Measurements from ENCODE around the gene SETDB2. TPM values are rescaled to one million over a fixed set of nuclear protein-coding genes. Genes with fewer than 3 reads are reported as not detected.
A peak's percentile ranks its signal among the peaks of the same experiment; 100 is the strongest.

Gene SETDB2
- 2.5 to 5.6 TPM (median 3.4 TPM) in 3 replicates for polyA plus RNA-seq
- polyA plus RNA-seq (2011; ENCODE audit: low read depth) = 2.2 TPM
- 2.3 and 4.7 TPM in 2 replicates for polyA plus RNA-seq (2011; cell fraction: cytosol; rRNA removed)
- polyA plus RNA-seq (2011; cell fraction: nucleus; rRNA removed) = 4.7 and 6.7 TPM in 2 replicates
- 2.3 and 3.6 TPM in 2 replicates for polyA plus RNA-seq (2012; ENCODE audit: low replicate concordance)
- 0.66 to 4.9 TPM (median 1.3 TPM) in 3 replicates for polyA minus RNA-seq
- 0.96 TPM for polyA minus RNA-seq (2011; cell fraction: cytosol; rRNA and poly(A)+ RNA removed)
- 2.2 and 5.4 TPM in 2 replicates for polyA minus RNA-seq (2011; cell fraction: nucleus; rRNA and poly(A)+ RNA removed)

DNA sequence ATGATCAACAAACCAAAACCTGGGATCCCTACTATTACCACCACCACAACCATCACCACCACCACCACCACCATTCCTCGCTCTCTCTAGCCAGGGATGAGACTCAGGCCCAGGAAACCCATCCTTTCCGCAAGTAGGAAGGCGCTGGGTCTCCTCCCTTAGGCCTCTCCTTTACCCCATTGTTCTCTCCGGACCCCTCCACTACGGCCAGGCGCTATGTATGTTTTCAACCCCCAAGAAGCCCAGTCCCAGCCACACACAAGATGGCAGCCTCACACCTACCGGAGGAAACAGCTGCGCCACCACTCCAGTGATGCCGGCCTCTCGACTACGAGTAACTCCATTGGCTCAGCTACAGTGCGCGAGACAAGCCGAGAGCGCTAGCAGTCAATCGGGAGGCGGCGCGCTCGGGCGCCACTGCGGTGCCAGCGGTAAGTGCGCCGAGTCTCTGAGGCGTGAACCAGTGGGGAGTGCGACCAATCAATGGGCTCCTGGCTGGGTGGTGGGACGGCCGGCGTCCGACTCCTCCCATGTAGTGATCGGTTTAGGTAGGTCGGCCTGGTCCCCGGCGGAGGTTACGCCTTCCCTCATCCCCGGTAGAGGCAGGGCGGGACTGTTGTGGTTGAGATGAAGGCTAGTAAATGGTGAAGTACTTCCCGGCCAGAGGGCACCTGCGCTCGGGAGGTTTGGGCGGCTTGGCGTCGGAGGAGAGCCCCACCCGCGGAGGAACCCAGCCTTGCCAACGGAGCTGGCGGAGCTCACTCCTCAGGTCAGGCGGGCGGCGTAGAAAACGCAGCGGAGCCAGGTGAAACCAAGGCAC, at the start of gene SETDB2, which contains the start of gene CAB39L:
Gene SETDB2 (plus strand): TSS at position 571 of the 820 bp plus-strand sequence. CDS start 7,620 bp downstream, outside the sequence.
Gene CAB39L (minus strand): TSS at position 361 of the 820 bp plus-strand sequence. CDS start 61,154 bp downstream, outside the sequence.
- FAIRE-seq = peak; percentile 92

GRCh38 chr13:49395451-49395865, 48.6 kb upstream of the SETDB2 start:
- H3K27ac ChIP-seq (ENCODE audit: control insufficient read depth, insufficient read depth, low read length) = no peak overlapping the region
- DNase-seq (ENCODE audit: low read depth, low spot score) (no peak), FAIRE-seq (no peak)
- H3K4me1 ChIP-seq (ENCODE audit: control insufficient read depth, extremely low read depth, insufficient read depth, low read length) = no peaks in the 10 kb centered on the region
- no peak overlapping the region for H3K4me3 ChIP-seq (ENCODE audit: control insufficient read depth in 2 of 3, extremely low read depth in 1 of 3, insufficient read depth in 2 of 3, low read depth in 1 of 3, low read length in 3 of 3)
- no peaks in the 10 kb centered on the region for H3K27me3 ChIP-seq (ENCODE audit: control insufficient read depth, extremely low read depth, insufficient read depth, low read length)
- no peaks in the 10 kb centered on the region for H3K9me3 ChIP-seq (ENCODE audit: control insufficient read depth, low read depth, low read length)
- H3K9me1 ChIP-seq (ENCODE audit: control insufficient read depth, extremely low read depth, insufficient read depth, low read length) = no peaks in the 10 kb centered on the region
- TF ChIP-seq CTCF (optimal IDR thresholded peaks at IDR 0.05 in 1 of 3, IDR thresholded peaks at IDR 0.05 in 1 of 3, conservative IDR thresholded peaks at IDR 0.05 in 1 of 3; ENCODE audit: extremely low read depth in 1 of 3, insufficient read depth in 2 of 3, low read length in 3 of 3) (no peak), EZH2 (IDR thresholded peaks at IDR 0.05; ENCODE audit: low read length) (no peak)
- no peaks in the 10 kb centered on the region for H3K36me3 ChIP-seq (ENCODE audit: control insufficient read depth in 2 of 2, extremely low read depth in 1 of 2, insufficient read depth in 2 of 2, low read length in 2 of 2)
- no peak overlapping the region for H3K9ac ChIP-seq (ENCODE audit: control insufficient read depth, extremely low read depth, insufficient read depth, low read length)
- no peaks in the 10 kb centered on the region for H4K20me1 ChIP-seq (ENCODE audit: control insufficient read depth, extremely low read depth, insufficient read depth, low read length)
- dilution Hi-C loops (cut with MboI; ENCODE audit: extremely low pct_ligation_motif_present, low sequenced_read_pairs) = no loop called here
- H3K4me2 ChIP-seq (ENCODE audit: control insufficient read depth, extremely low read depth, insufficient read depth, low read depth, low read length) = no peak overlapping the region
- H2AFZ ChIP-seq (ENCODE audit: control insufficient read depth, low read length) = no peak overlapping the region
- no peaks in the 10 kb centered on the region for H3K79me2 ChIP-seq (ENCODE audit: control insufficient read depth, insufficient read depth, low read length)

More for the DNA sequence above, at the start of gene SETDB2, which contains the start of gene CAB39L:
- H3K9me1 ChIP-seq (ENCODE audit: control insufficient read depth, extremely low read depth, insufficient read depth, low read length) = no peaks in the 10 kb centered on the region
- H3K4me1 ChIP-seq (ENCODE audit: control insufficient read depth, extremely low read depth, insufficient read depth, low read length) = no peaks in the 10 kb centered on the region
- H3K79me2 ChIP-seq (ENCODE audit: control insufficient read depth, insufficient read depth, low read length) = peaks cover 5% of the 10 kb centered on the region
- no peak for TF ChIP-seq EZH2 (IDR thresholded peaks at IDR 0.05; ENCODE audit: low read length)
- peak; percentile 47 to 59 (median 48) for TF ChIP-seq CTCF (optimal IDR thresholded peaks at IDR 0.05 in 1 of 3, IDR thresholded peaks at IDR 0.05 in 1 of 3, conservative IDR thresholded peaks at IDR 0.05 in 1 of 3; ENCODE audit: extremely low read depth in 1 of 3, insufficient read depth in 2 of 3, low read length in 3 of 3)
- H3K4me3 ChIP-seq (ENCODE audit: control insufficient read depth in 2 of 3, extremely low read depth in 1 of 3, insufficient read depth in 2 of 3, low read depth in 1 of 3, low read length in 3 of 3) = peak within 1 kb of the TSS; percentile 88 to 99 (median 95)
- DNase-seq (ENCODE audit: low read depth, low spot score) = peak; percentile 90
- H2AFZ ChIP-seq (ENCODE audit: control insufficient read depth, low read length) = peak within 1 kb of the TSS; percentile 94
- H4K20me1 ChIP-seq (ENCODE audit: control insufficient read depth, extremely low read depth, insufficient read depth, low read length) = no peaks in the 10 kb centered on the region
- H3K27me3 ChIP-seq (ENCODE audit: control insufficient read depth, extremely low read depth, insufficient read depth, low read length) = no peaks in the 10 kb centered on the region
- peak within 1 kb of the TSS; percentile 92 for H3K4me2 ChIP-seq (ENCODE audit: control insufficient read depth, extremely low read depth, insufficient read depth, low read depth, low read length)
- no peaks in the 10 kb centered on the region for H3K9me3 ChIP-seq (ENCODE audit: control insufficient read depth, low read depth, low read length)
- no peaks in the 10 kb centered on the region for H3K36me3 ChIP-seq (ENCODE audit: control insufficient read depth in 2 of 2, extremely low read depth in 1 of 2, insufficient read depth in 2 of 2, low read length in 2 of 2)
- peak within 1 kb of the TSS; percentile 91 for H3K9ac ChIP-seq (ENCODE audit: control insufficient read depth, extremely low read depth, insufficient read depth, low read length)
- peak within 1 kb of the TSS; percentile 93 for H3K27ac ChIP-seq (ENCODE audit: control insufficient read depth, insufficient read depth, low read length)
- dilution Hi-C loops (cut with MboI; ENCODE audit: extremely low pct_ligation_motif_present, low sequenced_read_pairs) = loop anchor here (25.0 kb wide), 1 partner anchor 132 kb away; no protein-coding TSS in a partner anchor

Data from keratinocyte (primary cell).